GM21529 (cell line): ENCODE measurements around the gene GTSE1.
"Not testable (repeated sequence)": the region's sequence is repeated elsewhere in the genome, so short reads cannot be mapped to it uniquely, and the experiment has no call there.

Experiments used
- ATAC-seq: cut with Tn5 transposase; IDR thresholded peaks from one replicate; pipeline ENCODE4 v1.9.1; 2021; ENCODE audit not compliant: unreplicated experiment

The GTSE1 gene

GRCh38 chr22:46292173-46292572 lies 4.5 kb upstream of the GTSE1 start:
- no peak for ATAC-seq

- no peak for ATAC-seq
Measured at GRCh38 chr22:46292732-46293131, 3.9 kb upstream of the GTSE1 start.

GRCh38 chr22:46293577-46294260 lies 3.0 kb upstream of the GTSE1 start:
- ATAC-seq: no peak

GRCh38 chr22:46294784-46295183 lies 1.9 kb upstream of the GTSE1 start:
- ATAC-seq: no peak

GRCh38 chr22:46295277-46295971 lies 1.2 kb upstream of the GTSE1 start:
- no peak for ATAC-seq

- ATAC-seq: peak; percentile 15
Measured at GRCh38 chr22:46297151-46297812, 612 bp downstream of the GTSE1 start.

GRCh38 chr22:46299101-46299500 lies 2.4 kb downstream of the GTSE1 start:
- no peak for ATAC-seq

GRCh38 chr22:46300491-46300890 lies 3.8 kb downstream of the GTSE1 start:
- ATAC-seq: no peak

- no peak for ATAC-seq
Measured at GRCh38 chr22:46303347-46303965, 6.8 kb downstream of the GTSE1 start.

GRCh38 chr22:46308283-46308988 lies 11.8 kb downstream of the GTSE1 start:
- ATAC-seq: no peak

GRCh38 chr22:46309526-46310085 lies 12.9 kb downstream of the GTSE1 start:
- ATAC-seq: no peak

GRCh38 chr22:46312056-46312455 lies 15.4 kb downstream of the GTSE1 start:
- no peak for ATAC-seq

- not testable (repeated sequence) for ATAC-seq
Measured at GRCh38 chr22:46312848-46313247, 16.2 kb downstream of the GTSE1 start.

GRCh38 chr22:46315976-46316375 lies 19.3 kb downstream of the GTSE1 start:
- no peak for ATAC-seq

- no peak for ATAC-seq
Measured at GRCh38 chr22:46317646-46318045, 21.0 kb downstream of the GTSE1 start.

- no peak for ATAC-seq
Measured at GRCh38 chr22:46318576-46318975, 21.9 kb downstream of the GTSE1 start.

GRCh38 chr22:46319319-46319718 lies 22.6 kb downstream of the GTSE1 start:
- ATAC-seq: no peak

- no peak for ATAC-seq
Measured at GRCh38 chr22:46320166-46320710, 23.6 kb downstream of the GTSE1 start.

- ATAC-seq: no peak
Measured at GRCh38 chr22:46320716-46321386, 24.2 kb downstream of the GTSE1 start.

GRCh38 chr22:46322711-46323110 lies 26.0 kb downstream of the GTSE1 start:
- no peak for ATAC-seq
